GM12873 (cell line): ENCODE results near the gene TM9SF1.

Source experiments
- TF ChIP-seq, protein P1 (sequence below): IDR thresholded peaks from 2 replicates; pipeline ENCODE4 v1.5.1; 2012; ENCODE audit warnings: low read depth, mild to moderate bottlenecking, moderate library complexity, low read length, control low read depth; ENCODE audit not compliant: insufficient read depth; ENCODE audit errors: missing control alignments

TM9SF1 gene

DNA sequence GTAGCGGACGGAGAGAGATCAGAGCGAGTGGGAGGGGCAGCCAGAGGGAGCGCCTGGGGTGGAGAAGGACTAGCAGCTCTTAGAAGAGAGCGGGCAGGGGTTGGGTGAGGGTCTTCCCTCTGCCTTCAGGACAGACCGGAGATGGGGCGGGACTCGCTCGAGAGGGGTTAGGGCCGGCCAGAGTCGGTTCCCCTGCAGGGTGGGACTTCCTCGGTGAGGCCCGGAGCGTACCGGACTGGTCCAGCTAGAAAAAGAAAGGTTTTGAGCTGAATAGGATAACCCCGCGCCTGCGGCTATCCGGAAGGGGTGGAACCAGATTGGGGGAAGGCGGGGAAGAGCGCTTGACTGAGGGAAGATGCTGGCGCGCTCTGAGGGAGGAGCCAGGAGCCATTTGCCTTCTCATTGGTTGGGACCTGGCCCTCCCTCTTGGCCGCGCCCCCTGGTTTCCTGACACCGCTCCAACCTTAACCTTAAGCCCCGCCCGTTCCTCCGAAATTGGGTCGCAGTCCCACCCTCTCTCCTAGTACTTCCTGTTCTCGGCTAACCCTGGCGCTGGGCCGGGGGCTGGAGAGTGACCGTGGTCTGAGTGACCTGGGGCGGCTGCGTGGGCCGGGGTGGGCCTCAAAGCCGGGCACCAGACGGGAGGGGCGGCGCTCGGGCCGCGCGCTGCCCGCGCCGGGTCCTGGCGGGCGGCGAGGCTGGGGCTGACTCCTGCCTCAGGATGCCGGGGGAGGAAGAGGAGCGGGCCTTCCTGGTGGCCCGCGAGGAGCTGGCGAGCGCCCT is 48.1 kb downstream of the TM9SF1 start, which contains the start of gene RNF31:
TSS of gene RNF31 (plus strand) at position 521 of the 783 bp plus-strand sequence. CDS start at position 722, 201 bp downstream.
- TF ChIP-seq, protein P1, sequence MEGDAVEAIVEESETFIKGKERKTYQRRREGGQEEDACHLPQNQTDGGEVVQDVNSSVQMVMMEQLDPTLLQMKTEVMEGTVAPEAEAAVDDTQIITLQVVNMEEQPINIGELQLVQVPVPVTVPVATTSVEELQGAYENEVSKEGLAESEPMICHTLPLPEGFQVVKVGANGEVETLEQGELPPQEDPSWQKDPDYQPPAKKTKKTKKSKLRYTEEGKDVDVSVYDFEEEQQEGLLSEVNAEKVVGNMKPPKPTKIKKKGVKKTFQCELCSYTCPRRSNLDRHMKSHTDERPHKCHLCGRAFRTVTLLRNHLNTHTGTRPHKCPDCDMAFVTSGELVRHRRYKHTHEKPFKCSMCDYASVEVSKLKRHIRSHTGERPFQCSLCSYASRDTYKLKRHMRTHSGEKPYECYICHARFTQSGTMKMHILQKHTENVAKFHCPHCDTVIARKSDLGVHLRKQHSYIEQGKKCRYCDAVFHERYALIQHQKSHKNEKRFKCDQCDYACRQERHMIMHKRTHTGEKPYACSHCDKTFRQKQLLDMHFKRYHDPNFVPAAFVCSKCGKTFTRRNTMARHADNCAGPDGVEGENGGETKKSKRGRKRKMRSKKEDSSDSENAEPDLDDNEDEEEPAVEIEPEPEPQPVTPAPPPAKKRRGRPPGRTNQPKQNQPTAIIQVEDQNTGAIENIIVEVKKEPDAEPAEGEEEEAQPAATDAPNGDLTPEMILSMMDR, result no peak

DNA sequence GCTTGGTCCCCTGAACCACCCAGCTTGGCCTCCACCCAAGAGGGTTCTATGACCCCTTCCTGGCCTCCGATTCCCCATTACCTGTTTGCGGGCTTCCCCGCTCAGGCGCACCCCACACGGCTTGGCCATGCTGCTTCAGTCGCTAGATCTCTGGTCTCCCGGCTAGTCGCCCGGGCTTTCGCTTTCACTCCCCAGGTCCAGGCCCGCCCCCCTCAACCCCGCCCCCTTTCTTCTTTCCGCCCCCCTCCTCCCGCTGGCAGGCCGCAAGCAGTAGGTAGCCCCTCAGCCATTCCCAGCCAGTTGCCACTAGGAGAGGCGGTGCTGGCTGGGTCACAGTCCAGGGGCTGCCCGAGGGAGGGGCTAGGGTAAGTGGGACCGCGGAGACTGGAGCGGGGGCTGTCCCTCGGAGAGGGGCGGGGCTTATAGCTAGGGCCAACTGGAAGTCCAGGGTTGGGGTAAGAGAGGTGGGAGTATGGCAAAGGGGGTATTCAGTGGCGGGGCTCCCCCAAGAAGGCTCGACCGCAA is 48.7 kb downstream of the TM9SF1 start, which contains the start of gene PSME2:
TSS of gene PSME2 (minus strand) at position 158 of the 525 bp plus-strand sequence. CDS start at position 129, 29 bp downstream.
- TF ChIP-seq, protein P1, result no peak

DNA sequence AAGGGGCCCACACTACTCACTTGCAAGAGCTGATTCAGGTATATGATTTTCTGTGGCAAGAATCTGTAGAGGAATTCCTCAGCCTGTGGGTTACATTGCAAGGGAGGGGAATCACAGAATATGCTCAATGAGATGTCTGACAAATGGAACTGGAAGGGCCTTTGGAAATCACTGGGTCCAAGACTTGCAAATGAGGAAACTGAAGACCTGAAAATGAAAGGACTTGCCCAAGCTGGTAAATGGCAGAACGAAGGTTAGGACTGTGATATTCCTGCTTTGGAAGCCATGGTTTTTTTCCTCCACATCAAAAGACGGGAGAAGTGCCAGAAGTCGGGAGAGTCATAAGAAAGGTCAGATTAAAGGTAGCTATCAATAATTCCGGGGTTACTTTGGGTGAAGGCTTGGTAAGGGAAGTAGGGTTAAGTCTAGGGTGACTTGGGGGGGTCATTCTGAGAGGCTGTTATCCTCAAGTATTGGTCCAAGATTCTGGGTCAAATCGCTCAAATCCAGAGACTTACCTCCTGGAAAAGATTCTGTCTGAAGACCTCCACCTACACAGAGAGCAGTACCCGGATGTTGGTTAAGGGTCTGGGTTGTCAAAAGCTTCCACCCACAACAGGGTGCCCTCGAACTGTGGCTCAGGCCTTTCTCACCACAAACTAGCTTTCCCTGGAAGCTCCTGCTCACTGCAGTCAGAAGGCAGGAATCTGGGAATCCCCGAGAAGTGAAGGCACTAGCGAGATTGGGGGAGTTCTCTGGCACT is 49.4 kb downstream of the TM9SF1 start:
- TF ChIP-seq, protein P1, result no peak

DNA sequence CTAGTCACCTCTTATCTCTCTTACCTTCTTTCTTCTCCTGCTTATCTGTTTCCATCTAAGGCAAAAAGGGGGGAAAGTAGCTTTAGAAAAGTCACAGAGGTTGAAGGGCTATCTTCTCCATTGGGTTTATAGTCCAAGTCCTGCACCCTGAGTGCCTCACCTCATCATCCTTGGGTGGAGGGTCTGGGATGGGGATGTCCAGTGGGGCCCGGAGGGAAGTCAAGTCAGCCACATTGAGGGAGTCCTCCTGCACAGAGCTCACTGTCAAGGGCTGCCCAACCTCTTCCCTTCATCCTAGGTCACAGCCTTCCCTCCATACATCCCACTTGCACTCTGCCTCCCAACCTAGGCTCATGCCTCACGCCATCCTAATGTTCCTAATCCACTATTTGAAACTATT is 50.0 kb downstream of the TM9SF1 start:
- TF ChIP-seq, protein P1, result no peak

DNA sequence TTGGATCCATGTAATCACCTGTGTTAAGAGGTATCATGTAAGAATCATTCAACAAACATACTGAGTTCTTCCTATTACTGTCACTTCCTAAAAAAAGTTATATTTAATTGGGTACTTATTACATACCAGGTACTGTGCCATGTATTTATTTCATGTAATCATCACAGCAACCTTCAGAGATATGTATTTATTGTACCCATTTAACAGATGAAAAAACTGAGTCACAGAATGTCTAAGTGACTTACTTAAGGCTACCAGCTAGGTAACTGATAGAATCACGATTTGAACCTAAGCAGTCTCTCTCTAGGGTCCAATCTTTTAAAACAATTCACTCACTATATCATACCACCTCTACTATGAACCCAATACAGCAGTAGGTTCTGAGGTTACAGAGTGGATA is 50.8 kb downstream of the TM9SF1 start:
- TF ChIP-seq, protein P1, result no peak

DNA sequence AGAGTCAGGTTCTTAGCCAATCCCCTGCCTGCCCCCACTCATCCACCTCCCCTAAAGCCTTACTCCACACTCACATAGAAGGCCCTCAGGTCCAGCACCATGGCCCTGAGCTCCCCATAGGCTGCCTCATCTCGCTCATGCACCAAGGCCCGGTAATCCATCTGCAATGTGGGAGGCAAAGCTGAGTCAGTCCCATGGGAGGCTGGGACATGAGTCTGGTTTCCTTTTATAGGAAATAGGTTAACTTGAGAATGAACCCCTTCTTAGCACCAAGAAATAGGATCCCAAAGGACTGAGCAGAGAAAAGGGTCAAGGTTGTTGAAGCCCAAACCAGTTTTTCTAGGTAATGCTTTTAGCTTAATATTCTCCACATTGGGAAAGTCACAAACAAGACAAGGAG is 51.7 kb downstream of the TM9SF1 start:
- TF ChIP-seq, protein P1, result no peak
